Chondrocyte (in vitro differentiated cells): ENCODE data around the gene FOXP1. TPM values are rescaled to one million over a fixed set of nuclear protein-coding genes. Genes with fewer than 3 reads are reported as not detected.

Source experiments
- DNase-seq: peaks from one replicate; pipeline ENCODE4 v3.0.0; 2021; ENCODE audit warnings: mixed read lengths, low spot score
- H3K27ac Mint-ChIP-seq: one replicate; pipeline ENCODE4 v1.8.0; 2021; ENCODE audit warnings: mild to moderate bottlenecking, moderate library complexity, mixed read lengths; ENCODE audit not compliant: unreplicated experiment
- H3K27me3 Mint-ChIP-seq: 2 replicates; pipeline ENCODE4 v1.8.0; 2021; ENCODE audit warnings: low read depth, mixed read lengths
- H3K36me3 Mint-ChIP-seq: 2 replicates; pipeline ENCODE4 v1.8.0; 2021; ENCODE audit warnings: low read depth, mixed read lengths
- H3K4me1 Mint-ChIP-seq: 2 replicates; pipeline ENCODE4 v1.8.0; 2021; ENCODE audit warnings: low read depth, mild to moderate bottlenecking, mixed read lengths
- H3K4me3 Mint-ChIP-seq: one replicate; pipeline ENCODE4 v1.8.0; 2021; ENCODE audit warnings: mild to moderate bottlenecking, moderate library complexity, mixed read lengths; ENCODE audit not compliant: unreplicated experiment
- H3K9me3 Mint-ChIP-seq: 2 replicates; pipeline ENCODE4 v1.8.0; 2021; ENCODE audit warnings: low read depth, mixed read lengths
- total RNA-seq: library from RNA; stranded (reverse); gene quantifications from 3 replicates; pipeline ENCODE4 v1.2.1, GENCODE V29; 2021
- TF ChIP-seq, protein P1 (sequence below): fragments of 200-600 bp; sonication (generic); IDR thresholded peaks from 2 replicates; pipeline ENCODE4 v1.5.0; 2021; ENCODE audit warnings: antibody characterized with exemption, mild to moderate bottlenecking, moderate library complexity

FOXP1 gene
- total RNA-seq, 1 donor from 2014 or later: 206 TPM

DNA sequence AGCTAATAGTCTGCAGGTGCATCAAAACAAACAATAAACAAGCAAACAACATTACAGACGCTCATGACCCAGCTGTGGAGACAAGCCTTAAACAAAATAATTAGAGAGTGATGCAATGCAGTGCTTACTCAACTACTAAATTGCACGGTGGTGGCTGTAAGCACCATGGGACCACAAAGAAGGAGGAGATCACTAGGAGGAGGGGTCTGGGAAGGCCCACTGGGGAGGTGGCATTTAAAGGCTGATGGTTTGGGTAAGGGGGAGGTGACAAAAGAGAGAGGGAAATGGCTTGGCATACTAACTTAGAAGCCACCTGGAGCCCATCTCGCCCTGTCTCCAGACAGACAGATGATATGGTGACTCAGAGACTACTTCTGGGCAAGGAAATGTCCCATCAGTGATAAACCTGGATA lies 516.7 kb downstream of the FOXP1 start:
- Mint-ChIP-seq H3K4me1 (peaks cover 59% of the 10 kb centered on the region), H3K36me3 (no peaks in the 10 kb centered on the region), H3K4me3 (peak overlapping the region; percentile 7), H3K27ac (peak overlapping the region; percentile 97), H3K27me3 (no peaks in the 10 kb centered on the region), H3K9me3 (no peaks in the 10 kb centered on the region)
- no peak for DNase-seq
- TF ChIP-seq, protein P1, sequence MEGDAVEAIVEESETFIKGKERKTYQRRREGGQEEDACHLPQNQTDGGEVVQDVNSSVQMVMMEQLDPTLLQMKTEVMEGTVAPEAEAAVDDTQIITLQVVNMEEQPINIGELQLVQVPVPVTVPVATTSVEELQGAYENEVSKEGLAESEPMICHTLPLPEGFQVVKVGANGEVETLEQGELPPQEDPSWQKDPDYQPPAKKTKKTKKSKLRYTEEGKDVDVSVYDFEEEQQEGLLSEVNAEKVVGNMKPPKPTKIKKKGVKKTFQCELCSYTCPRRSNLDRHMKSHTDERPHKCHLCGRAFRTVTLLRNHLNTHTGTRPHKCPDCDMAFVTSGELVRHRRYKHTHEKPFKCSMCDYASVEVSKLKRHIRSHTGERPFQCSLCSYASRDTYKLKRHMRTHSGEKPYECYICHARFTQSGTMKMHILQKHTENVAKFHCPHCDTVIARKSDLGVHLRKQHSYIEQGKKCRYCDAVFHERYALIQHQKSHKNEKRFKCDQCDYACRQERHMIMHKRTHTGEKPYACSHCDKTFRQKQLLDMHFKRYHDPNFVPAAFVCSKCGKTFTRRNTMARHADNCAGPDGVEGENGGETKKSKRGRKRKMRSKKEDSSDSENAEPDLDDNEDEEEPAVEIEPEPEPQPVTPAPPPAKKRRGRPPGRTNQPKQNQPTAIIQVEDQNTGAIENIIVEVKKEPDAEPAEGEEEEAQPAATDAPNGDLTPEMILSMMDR: no peak

DNA sequence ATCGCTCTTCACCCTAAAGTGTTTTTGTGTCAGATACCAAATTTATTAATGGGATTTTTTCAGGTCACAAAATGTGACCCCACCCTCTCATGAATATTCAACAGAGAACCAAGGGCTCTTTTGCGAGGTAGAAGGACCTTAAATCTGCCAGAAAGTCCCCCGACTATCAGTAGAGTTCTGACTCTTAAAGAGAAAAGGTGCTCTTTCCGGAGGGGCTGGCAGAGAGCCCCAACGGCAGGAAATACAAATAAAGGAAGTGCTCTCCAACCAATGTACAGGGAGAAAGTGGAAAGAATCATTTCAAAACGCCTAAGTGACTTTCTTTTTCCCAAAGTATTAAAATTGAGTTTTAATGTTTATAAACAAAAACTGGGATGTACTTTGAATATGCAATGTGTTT lies 517.2 kb downstream of the FOXP1 start:
- Mint-ChIP-seq H3K9me3 (no peaks in the 10 kb centered on the region), H3K36me3 (no peaks in the 10 kb centered on the region), H3K4me3 (peak overlapping the region; percentile 77), H3K27me3 (no peaks in the 10 kb centered on the region), H3K27ac (peak overlapping the region; percentile 97), H3K4me1 (peaks cover 62% of the 10 kb centered on the region)
- TF ChIP-seq, protein P1: no peak
- no peak for DNase-seq

DNA sequence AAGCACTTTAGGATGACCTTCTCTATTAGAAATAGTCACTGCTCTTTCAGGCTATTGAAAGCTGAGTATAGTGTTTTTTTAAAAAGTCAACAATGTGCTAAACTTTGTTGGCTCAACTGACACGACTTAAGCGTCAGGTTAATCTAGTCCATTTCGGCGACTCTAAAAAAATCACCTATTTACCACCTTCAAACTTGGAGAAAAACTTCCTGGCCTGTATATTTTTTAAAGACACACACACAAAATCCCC lies 517.8 kb downstream of the FOXP1 start:
- peaks cover 62% of the 10 kb centered on the region for H3K4me1 Mint-ChIP-seq
- peak overlapping the region; percentile 97 for H3K27ac Mint-ChIP-seq
- H3K27me3 Mint-ChIP-seq: no peaks in the 10 kb centered on the region
- no peaks in the 10 kb centered on the region for H3K9me3 Mint-ChIP-seq
- H3K4me3 Mint-ChIP-seq: peak overlapping the region; percentile 77
- no peaks in the 10 kb centered on the region for H3K36me3 Mint-ChIP-seq
- TF ChIP-seq, protein P1: no peak
- DNase-seq: no peak

DNA sequence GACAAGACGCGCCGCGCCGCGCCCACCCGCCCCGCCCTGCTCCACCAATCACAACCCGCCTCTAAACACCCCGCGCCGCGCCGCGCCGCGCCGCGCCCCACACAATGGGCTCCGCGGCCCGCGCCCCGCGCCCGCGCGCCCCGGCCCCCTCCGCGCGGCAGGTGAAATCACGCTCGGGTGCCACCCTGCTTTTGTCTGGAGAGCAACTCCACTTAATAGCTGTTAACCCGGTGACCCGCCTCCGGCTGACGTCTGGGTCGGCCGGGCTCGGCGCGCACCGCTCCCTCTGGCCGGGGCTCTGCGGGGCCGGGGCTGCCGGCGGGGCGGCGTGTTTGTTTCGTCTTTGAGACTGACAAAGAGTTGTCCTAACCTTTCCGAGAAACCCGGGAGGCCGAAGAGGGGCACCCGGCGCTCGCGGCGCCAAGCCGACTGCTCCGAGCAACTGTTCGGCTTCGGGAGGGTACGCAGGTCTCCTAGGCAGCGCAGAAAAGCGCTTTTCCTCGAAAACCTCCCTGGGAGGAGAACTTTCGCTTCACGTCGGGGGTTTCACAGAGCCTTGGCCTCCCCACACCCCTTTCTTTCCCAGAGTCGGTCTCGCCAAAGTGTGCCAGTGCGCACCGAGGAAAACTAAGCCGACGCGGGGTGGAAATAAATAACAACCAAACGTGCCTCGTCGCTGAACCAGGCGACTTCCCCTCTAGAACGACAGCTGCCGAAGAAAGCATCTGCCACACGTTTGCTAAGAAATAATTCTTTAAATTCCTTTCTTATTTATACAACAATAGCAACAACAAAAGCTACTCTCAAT lies 518.4 kb downstream of the FOXP1 start:
- Mint-ChIP-seq H3K9me3 (no peaks in the 10 kb centered on the region), H3K36me3 (no peaks in the 10 kb centered on the region), H3K27ac (peak overlapping the region; percentile 97), H3K4me3 (peak overlapping the region; percentile 77), H3K4me1 (peaks cover 62% of the 10 kb centered on the region), H3K27me3 (no peaks in the 10 kb centered on the region)
- TF ChIP-seq, protein P1: no peak
- DNase-seq: no peak

DNA sequence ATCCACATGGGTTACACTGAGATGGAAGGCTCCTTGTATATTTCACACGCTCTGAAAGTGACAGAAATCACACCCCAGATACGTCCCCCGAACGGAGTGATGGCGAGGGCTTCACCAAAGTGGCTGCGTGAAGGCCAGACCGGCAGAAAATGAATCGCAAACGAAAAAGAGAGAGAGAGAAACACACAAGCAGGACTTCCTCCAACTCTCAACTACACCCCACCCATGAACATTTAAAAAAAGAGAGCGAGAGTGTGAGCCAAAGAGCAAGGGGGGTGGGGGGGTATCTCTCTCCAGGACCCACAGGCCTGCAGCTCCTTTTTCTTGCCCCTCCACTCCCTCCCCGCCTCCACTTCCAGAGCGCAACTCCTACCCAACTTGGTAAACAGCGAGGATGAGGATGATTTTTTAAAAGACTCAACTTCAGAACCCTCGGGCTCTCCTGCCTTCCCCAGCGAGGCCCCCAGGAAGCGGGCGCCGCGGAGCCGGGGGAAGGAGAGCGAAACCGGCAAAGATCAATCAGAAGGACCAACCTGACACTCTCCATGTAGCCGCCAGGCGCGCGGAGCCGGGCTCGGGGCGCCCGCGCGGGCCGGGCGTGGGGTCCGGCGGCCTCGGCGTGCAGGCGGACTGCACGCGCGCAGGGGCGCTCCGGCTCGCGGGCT lies 519.1 kb downstream of the FOXP1 start:
- Mint-ChIP-seq H3K4me1 (peaks cover 62% of the 10 kb centered on the region), H3K4me3 (no peak overlapping the region), H3K27me3 (no peaks in the 10 kb centered on the region), H3K9me3 (no peaks in the 10 kb centered on the region), H3K27ac (no peak overlapping the region), H3K36me3 (no peaks in the 10 kb centered on the region)
- DNase-seq: no peak
- TF ChIP-seq, protein P1: no peak
